GM12891 (cell line): ENCODE data around the gene MRPS18B.

Source experiments
- PAX5 ChIP-seq: IDR thresholded peaks from 2 replicates; pipeline ENCODE4 v1.6.1; 2011; ENCODE audit warnings: low read length, moderate library complexity, mild to moderate bottlenecking; ENCODE audit not compliant: insufficient read depth, severe bottlenecking
- POLR2A ChIP-seq: IDR thresholded peaks from 2 replicates; pipeline ENCODE4 v1.6.1; 2011; ENCODE audit warnings: low read depth, low read length, control low read depth
- POLR2AphosphoS5 ChIP-seq: IDR thresholded peaks from 2 replicates; pipeline ENCODE4 v1.6.1; 2011; ENCODE audit warnings: low read depth, low read length, control low read depth
- POU2F2 ChIP-seq: IDR thresholded peaks from 2 replicates; pipeline ENCODE4 v1.6.1; 2011; ENCODE audit warnings: low read depth, mild to moderate bottlenecking, control low read depth, low read length, moderate library complexity
- SPI1 ChIP-seq: IDR thresholded peaks from 2 replicates; pipeline ENCODE4 v1.6.1; 2011; ENCODE audit warnings: low read depth, low read length, control low read depth
- TAF1 ChIP-seq: IDR thresholded peaks from 2 replicates; pipeline ENCODE4 v1.6.1; 2011; ENCODE audit warnings: low read depth, low read length, control low read depth

DNA sequence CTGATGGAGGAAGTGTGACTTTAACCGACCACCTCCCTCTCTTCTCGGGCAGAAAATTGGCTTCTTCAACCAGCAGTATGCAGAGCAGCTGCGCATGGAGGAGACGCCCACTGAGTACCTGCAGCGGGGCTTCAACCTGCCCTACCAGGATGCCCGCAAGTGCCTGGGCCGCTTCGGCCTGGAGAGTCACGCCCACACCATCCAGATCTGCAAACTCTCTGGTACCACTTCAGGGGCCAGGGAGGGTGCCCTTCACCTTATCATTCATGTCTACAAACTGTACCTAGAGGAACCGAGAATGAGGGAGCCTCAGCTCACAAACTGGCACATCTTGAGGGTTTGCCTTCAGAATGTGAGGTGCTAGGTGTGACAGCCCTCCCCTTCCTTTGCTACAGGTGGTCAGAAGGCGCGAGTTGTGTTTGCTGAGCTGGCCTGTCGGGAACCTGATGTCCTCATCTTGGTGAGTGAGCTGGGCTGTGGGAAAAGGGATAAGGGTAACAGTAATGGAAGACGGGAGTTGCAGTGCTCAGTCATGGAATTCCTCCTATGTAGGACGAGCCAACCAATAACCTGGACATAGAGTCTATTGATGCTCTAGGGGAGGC, 27.8 kb upstream of the MRPS18B start:
- TF ChIP-seq POLR2A: no peak
- no peak for TF ChIP-seq SPI1
- no peak for TF ChIP-seq POLR2AphosphoS5
- TF ChIP-seq TAF1: no peak
- TF ChIP-seq PAX5: no peak
- TF ChIP-seq POU2F2: no peak
